Activated T-cell treated with anti-CD3 and anti-CD28 coated beads for 1 hour (primary cell): Measurements from ENCODE around the gene CHST11.
"Not testable (repeated sequence)": the region's sequence is repeated elsewhere in the genome, so short reads cannot be mapped to it uniquely, and the experiment has no call there.

Experiments used
- DNase-seq: peaks from one replicate; pipeline ENCODE4 v3.0.0-alpha.2; 2020; ENCODE audit warnings: low read depth

CHST11 gene

DNA sequence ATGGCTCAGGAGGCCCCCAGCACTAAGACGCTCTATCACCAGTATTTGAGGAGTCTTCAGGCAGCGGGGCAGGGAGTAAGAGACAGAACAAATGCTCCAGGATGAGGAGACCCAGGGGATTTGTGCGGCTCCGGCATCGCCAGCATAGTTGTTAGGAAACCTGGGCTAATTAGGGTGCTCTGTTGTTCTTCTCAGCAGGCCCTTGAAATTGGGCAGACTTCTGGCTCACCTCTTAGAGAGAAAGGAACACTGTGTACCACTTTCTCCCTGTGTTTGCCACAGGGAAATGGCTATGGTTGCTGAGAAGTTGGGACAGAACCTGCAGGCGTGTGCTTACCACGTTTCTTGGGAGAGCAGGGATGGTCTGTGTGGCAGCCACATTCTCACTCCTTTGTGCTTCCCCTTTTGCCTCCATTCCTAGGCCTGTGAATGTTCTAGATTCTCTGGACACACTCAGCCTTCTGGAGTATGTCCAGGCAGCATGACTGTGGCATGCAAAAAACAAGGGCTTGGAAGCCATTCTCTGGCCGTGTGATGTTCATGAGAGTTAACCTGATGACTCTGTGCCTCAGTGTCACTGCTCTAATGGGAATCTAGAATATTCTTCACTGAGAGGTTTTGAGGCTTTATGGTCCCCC is 109.0 kb downstream of the CHST11 start:
- DNase-seq = no peak

DNA sequence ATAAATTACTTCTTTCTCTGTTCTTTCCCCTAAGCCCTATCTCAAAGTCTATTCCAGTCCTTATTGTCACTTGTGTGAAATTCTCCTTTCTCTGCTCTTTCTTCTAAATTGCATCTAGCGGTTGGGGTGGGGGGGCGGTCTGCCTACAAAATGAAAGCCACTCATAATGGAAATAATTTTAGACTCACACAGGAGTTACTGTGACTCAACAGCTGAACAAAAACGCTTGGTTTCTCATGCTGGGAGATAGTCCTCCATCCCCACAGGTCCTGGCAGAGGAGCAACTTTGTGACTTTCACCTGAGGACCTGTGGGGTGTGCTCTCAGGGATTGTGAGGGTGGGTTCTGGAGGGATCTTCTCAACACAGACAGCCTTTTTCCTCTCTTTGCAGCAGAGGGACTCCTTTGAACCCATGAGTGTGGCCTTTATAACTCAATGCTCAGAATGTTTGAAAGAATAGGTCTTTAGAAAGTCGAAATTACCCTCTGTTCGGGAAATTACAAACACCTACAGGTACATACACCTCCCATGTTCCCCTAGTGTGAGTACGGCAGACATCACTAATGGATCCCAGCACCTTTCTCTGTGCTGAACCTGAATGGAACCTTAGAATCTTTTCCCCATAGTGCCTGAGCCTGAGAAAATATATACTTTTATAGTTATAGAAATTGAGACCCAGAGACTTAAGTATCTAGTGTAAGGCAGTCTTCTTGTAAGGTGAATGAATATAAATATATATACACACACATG is 109.7 kb downstream of the CHST11 start:
- DNase-seq = no peak

DNA sequence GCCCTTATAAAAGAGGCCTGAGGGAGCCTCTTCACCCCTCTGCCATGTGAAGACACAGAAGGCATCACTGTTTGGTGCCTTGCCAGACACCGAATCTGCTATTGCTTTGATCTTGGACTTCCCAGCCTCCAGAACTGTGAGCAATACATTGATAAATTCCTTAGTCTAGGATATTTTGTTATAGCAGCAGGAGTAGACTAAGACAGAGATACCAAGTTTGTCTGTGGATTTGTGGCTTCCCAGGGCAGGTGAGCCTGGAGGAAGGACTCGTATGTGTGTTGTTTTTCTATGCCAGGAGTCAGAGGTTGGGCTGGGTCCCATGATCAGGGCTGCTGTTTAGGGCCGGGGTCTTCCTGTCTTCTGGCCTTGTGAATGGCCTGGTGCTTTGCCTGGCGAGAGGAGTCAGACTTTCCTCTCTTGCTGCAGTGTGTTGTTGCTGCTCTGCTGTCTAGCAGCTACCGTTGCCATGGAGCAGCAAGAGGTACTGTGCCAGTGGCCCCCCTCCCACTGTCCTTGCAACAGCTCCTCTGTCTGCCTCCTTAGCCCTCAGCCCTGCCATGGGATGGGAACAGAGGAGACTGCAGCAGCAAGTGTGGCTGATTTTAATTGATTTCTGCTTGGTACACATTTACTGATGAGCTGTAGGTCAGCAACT is 111.2 kb downstream of the CHST11 start:
- DNase-seq = no peak

DNA sequence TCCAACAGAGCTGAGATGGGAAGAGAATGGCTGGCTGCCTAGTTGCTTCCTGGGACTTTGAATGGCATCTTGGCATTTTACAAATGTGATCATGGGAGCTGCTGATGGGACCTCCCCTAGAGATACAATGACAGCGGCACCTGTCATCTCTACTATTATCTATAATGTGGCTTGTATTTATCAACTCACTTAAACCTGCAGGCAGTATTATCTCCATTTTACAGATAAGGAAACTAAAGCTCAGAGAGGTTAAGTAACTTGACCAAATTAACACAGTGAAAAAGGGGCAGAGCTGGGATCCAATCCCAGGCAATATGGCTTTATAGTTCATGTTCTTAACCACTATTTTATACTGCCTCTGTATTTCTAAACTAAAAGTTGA is 111.7 kb downstream of the CHST11 start:
- no peak for DNase-seq

DNA sequence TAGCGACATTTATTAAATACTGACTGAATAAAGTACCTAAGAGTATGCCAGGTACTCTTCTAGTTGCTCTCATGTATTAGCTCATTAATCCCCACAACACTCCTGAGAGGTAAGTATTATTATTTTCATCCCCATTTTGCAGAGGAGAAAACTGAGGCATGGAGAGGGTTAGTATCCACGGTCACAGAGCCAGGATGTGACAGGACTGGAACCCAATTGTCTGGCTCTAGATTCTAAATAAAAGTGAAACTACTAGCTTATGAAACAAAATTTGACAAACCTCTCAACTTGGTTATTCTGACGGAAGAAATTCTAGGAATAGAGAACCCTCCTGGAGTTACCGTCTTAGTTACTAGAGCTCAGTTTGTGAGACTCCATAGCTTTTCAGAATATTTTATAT is 112.2 kb downstream of the CHST11 start:
- no peak for DNase-seq

DNA sequence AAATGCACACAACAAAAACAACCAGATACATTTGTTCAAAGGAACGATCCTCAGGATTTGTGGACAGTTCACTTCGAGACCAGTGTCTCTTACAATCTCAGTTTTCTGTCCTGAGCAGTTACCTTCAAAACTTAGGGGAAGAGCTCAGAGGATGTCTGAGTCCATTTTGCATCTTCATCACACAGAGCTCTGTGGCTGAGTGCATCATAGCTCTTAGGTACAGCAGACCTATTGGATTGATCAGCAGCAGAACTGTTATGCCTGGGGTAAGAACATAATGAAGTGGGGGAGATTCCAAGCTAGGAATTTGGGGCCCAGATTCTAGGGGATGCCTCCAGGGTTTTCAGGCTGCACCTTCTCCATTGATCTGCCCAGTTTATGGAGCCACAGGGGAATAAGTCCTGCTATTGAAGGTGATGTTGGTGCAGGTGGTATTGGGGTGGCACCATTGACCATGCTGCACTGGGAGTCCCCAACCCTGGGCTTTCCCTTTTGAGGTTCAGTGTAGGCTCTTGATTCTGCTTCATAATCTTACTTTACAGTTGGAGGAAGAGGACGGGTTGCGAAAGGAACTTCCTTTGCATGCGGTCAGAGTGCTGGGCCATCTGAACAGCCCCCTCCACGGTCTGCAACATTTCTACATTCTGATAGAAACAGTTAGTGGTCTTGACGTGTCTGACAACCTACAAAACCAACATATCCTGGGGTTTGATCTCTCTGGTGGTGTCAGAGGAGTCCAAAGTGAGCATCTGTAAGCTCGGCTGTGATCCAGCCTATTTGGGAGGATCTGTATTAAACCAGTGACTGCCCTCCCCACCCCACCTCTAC is 112.8 kb downstream of the CHST11 start:
- DNase-seq = no peak

DNA sequence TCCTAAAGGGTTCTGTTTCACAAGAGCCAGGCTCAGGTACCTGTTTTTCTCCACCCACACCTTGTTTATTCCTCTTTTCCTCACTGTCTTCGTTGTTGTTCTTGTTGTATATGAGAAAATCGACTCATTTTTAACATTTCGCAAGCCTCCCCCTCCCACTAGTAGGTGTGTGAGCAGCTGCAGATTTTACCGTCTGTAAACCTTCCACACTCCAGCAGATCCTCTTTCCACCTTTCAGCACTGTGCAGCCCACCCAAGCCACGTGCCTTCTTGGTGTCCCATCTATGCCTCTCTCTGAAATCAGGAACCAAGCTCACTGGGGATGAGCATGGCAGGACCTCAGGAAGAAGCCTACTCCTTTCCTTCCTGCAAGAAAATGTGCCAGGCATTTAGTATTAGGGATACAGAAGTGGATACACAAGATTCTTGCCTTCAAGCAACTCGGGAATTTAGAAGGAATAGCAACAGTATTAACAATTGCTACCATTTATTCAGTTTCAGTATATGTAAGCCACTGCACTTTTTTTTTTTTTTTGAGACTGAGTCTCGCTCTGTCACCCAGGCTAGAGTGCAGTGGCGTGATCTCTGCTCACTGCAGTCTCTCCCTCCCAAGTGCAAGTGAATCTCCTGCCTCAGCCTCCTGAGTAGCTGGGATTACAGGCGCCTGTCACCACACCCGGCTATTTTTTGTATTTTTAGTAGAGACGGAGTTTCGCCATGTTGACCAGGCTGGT is 113.6 kb downstream of the CHST11 start:
- DNase-seq = no peak

DNA sequence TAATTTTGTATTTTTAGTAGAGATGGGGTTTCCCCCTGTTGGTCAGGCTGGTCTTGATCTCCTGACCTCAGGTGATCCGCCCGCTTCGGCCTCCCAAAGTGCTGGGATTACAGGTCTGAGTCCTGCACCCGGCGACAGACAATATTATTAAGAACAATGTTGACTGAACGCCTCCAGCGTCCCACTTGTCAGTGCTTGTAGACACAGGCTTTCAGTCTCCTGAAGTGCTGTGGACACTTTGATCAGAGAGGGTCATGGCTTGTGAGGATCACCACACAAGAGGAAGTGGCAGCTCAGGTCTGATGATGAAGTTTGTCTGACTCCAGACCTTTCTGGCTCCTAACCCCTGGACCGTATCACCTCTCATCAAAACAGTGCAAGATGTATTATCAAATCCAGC is 114.6 kb downstream of the CHST11 start:
- no peak for DNase-seq

DNA sequence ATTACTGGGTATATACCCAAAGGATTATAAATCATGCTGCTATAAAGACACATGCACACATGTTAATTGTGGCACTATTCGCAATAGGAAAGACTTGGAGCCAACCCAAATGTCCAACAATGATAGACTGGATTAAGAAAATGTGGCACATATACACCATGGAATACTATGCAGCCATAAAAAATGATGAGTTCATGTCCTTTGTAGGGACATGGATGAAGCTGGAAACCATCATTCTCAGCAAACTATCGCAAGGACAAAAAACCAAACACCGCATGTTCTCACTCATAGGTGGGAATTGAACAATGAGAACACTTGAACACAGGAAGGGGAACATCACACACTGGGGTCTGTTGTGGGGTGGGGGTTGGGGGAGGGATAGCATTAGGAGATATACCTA is 117.6 kb downstream of the CHST11 start:
- DNase-seq = not testable (repeated sequence)

DNA sequence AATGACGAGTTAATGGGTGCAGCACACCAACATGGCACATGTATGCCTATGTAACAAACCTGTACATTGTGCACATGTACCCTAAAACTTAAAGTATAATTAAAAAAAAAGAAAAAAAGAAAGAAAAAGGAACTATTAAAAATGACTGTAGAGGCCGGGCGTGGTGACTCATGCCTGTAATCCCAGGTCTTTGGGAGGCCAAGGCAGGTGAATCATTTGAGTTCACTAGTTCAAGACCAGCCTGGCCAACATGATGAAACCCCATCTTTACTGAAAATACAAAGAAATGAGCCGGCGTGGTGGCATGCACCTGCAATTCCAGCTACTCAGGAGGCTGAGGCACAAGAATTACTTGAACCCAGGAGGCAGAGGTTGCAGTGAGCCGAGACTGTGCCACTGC is 118.0 kb downstream of the CHST11 start:
- DNase-seq = not testable (repeated sequence)

DNA sequence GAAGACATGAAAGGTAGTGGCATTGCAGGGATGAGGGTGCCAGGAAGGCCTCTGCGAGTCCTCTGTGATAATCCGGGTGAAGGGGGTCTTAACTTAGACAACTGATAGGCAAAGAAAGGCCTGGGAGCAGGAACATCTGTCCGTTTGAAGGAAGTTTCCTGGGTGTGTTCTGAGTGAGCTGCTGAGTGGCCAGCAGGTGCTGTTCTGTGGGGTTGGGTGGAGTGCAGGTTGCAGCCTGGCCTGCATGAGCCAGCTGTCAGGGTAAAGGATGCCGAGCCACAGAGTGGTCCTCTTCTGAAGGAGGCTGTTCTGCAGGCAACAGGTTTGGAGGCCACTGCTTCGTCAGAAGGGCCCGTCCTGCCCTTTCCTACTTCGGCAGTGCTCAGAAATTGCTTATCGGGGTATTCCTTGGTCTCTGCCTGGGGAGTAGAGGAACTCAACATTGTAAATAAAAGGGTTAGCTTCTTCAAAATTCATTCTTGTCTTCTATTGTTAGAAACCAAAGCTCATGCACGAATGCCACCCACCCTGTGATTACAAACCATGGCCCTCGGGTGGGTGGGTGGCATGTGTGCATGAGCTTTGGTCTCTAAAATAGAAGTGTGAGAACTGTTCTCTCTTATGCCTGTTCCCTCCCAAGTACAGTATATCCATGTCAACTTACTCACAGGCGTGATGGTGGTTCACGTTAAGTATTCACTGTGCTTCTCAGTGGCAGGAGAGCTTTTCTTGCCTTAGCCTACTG is 118.9 kb downstream of the CHST11 start:
- DNase-seq = no peak

DNA sequence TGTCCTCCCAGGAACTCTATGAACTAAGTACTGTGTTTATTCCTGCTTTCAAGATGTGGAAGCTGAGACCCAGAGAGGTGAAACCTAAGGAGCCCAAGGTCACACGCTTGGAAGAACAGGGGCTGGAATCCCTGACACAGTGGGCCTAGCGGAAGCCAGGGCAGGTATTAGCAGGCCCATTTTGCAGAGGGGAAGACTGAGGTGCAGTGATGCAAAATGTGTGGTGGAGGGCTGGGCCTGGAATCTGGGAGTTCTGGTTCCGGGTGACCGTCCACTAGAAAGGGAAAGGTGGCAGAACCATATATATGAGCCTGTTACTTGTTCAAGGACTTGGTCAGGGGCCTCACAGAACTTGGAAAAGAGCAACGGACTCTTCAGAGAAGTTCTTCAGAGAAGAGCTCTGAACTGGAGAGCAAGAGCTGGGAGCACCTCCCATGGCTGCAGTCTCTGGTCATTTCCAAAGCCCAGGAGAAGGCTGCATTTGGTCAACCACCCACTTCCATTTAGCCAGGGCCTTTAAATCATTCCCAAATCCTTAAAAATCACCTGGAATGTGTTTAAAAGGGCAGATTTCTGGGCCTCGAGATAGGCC is 119.5 kb downstream of the CHST11 start:
- DNase-seq = no peak

DNA sequence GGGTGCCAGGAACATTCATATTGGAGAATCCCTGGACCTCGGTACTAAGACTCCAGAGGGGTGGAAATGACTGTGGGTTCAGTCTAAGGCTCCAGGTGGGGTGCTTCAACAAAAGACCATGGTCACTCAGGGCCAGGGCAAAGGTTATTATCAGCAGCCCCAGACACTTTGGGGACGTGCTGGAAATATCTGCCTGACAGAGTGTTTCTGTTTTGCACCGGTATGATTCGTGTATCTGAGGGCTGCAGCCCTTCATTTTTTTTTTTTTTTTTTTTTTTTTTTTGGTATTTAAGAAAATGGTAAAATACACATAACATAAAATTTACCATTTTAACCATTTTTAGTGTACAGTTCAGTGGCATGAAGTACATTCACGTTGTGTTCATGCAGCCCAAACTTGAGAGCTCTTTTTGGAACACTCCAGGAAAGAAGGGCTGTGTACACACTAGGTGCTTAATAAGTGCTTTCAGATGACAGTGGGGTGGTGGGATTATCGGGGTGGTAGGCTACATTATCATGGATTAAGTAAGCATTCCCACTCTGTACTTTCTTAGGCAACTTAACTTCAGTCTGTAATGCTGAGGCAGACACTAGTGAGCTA is 120.3 kb downstream of the CHST11 start:
- DNase-seq = no peak

DNA sequence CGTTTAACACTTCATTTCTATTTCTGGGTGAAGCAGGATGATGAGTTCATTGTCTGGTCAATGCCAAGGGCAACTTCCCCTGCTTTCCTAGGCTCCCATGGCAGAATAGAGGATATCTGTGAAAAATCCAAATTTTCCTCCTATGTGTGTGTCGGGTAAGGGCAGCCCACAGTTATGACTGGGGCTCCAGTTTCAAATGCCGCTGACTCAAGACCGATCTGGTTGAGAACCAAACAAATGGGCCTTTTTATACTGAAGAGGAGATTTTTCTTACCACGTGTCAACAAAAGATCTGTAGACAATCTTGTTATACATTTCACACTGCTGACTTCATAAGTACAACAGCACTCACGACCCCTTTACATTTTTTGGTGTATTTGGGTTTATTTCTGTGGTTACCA is 120.8 kb downstream of the CHST11 start:
- no peak for DNase-seq

DNA sequence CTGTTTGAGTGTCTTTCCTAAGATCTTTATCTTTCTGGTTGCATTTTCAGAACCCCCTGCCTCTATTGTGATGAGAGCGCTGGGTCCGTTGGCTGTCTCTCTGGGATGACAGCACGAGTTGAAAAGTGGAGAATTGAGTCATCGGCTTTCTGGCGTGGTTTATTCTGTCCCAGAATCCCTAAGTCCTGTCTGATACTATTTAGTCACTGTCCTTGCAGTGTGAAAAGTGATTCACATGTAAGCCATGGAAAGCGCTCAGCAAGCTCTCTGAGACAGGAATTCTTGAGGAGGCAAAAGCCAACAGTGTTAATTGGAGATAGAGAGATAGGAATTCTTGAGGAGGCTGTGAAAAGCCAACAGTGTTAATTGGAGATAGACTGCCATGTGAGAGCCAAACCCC is 121.7 kb downstream of the CHST11 start:
- no peak for DNase-seq

DNA sequence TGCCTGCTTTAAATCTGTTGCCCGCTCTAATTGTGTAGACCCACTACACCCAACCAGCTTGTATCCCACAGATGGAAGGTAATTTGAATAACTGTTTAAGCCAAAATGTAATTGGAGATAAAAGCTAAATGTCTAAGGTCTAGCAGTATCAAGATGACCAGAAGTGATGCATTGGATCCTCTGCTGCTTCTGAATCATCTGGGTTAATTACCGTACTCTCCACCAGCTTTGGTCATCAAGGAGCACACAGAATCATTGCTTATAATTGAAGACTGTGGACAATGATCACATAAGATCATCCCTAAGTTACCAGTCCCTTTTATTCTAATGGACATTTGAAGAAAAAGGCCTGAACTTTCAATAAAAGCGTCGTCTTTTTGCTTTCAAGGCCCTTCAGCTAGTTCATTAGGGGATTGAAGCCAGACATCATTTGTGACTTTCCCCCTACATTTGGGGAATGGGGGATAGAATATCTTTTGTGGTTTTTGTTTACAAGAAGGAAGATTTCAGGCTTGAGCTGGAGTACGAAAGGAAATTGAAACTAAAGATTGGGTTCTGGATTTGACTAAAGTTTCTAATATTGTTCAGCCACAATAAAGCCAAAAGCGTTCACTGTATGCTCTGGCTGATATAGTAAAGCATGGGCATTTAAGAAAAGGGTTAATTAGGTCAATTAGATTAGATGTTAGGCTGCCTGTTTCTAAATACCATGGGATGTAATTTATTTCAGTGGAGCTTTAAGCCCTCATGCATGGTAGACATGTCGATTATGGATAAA is 123.2 kb downstream of the CHST11 start:
- no peak for DNase-seq

DNA sequence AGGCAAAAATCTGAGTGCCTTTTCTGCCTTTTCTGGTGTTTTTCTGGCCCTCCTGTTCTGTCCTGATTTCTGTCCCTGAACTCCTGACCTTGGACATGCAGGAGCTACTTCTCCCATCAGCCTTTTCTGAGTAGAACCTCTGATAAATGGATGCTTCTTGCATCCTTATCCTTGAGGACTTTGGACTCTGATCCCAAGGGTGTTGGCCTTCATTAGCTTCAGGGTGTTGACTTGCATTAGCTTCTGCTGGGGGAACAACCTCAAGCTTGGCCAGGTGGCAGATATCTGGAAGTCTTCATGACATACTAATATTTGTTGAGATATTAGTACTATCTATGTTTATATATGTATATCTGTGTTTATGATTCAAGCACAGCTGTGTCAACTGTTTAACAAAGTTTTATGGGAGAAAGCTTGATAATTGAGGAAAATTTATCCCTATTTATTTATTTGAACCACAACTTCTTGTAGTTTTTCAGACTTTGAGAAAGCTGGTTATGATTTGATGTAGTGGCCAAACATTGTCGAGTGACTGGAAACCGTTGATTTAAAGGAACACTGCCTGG is 124.3 kb downstream of the CHST11 start:
- DNase-seq = no peak

DNA sequence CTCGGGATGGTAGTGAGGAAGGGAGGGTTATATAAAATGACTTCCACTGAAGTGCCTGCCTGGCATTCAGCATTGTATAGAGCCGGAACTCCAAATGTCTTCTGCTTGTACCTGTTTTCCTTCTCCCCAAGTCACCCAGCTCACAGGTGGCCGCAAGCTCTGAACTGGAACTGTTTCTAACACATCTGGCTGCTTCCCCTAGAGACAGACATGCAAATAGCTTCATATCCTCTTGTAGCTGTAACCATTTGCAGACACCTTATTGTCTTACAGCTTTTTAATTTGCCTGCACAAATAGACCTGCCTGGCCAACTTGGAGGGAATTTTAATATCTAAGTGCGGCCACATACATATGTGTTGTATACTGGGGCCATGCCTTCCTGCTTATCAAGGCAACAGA is 126.0 kb downstream of the CHST11 start:
- no peak for DNase-seq

DNA sequence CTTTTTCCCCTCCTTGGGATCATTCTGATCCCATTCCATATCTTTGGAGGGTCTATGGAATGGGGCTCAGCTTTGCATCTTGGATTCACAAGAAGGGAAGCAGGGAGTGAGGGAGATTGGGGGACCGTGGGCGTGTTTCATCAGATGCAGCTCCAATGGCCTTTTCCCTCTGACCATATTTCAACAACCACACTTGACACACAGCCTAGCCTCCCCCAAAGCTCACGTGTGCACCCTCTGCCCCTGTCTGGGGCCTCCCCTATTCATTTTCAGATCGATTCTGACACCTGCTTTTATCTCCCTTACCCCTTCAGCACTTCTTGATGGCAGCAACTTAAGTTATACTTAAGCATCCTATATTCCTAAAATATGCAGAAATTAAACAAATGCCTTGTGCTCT is 126.6 kb downstream of the CHST11 start:
- no peak for DNase-seq
